ENCODE measurements around the gene RGSL1. TPM values are rescaled to one million over a fixed set of nuclear protein-coding genes. Genes with fewer than 3 reads are reported as not detected.
A peak's percentile ranks its signal among the peaks of the same experiment; 100 is the strongest.

The RGSL1 gene
- total and polyA plus RNA-seq, 9 of the 15 experiments (the other 6 are each of a cell fraction or from before 2014, with no cell fraction given), result 0.03 TPM; not detected in 8

GRCh38 chr1:182588500-182589396 is 138.8 kb downstream of the RGSL1 start, which contains the start of gene RNASEL (continued):
- TF ChIP-seq AFF4 (CRISPR knock-in tag; IDR thresholded peaks at IDR 0.05), result peak; percentile 67; the same call in 1 of the 2 replicates
- TF ChIP-seq LCOR (CRISPR knock-in tag; IDR thresholded peaks at IDR 0.05), result no peak
- TF ChIP-seq EWSR1 (IDR thresholded peaks at IDR 0.05; ENCODE audit: borderline replicate concordance, low read depth, partially characterized antibody), result no peak
- no peak for TF ChIP-seq RFX7 (CRISPR knock-in tag; IDR thresholded peaks at IDR 0.05)
- TF ChIP-seq TAF1 (IDR thresholded peaks at IDR 0.05; ENCODE audit: control insufficient read depth, extremely low read depth, insufficient read depth, low read length, severe bottlenecking), result peak; percentile 54
- TF ChIP-seq CTCFL (IDR thresholded peaks at IDR 0.05; ENCODE audit: borderline replicate concordance, insufficient read depth, low read depth, low read length, poor library complexity, severe bottlenecking), result no peak
- peak; percentile 65; the same call in 1 of the 2 replicates for TF ChIP-seq RREB1 (CRISPR knock-in tag; IDR thresholded peaks at IDR 0.05)
- no peak for TF ChIP-seq PATZ1 (CRISPR knock-in tag; IDR thresholded peaks at IDR 0.05; ENCODE audit: borderline replicate concordance)
- 0 out of 2 replicates have a peak, but pooled peaks have one; percentile 50 for TF ChIP-seq DMBX1 (CRISPR knock-in tag; IDR thresholded peaks at IDR 0.05; ENCODE audit: borderline replicate concordance)
- peak; percentile 49 for TF ChIP-seq KDM5B (IDR thresholded peaks at IDR 0.05; ENCODE audit: insufficient replicate concordance, low read depth, low read length)
